SK-N-SH (cell line): Measurements from ENCODE around the gene NAA20. TPM values are rescaled to one million over a fixed set of nuclear protein-coding genes. Genes with fewer than 3 reads are reported as not detected.

Source experiments
- CTCF ChIA-PET: fragments of 300-600, 350-600 bp; formaldehyde crosslinking; extraction: SDS; loops from one replicate; lab custom pipeline; 2021; lab: Yijun Ruan, JAX
- POLR2A ChIA-PET: fragments of 350-600 bp; sonication (Branson Sonifier 250); formaldehyde crosslinking; extraction: SDS; loops from one replicate; lab custom pipeline; 2020; ENCODE audit warnings: antibody characterized with exemption, inconsistent platforms; lab: Yijun Ruan, JAX
- DNase-seq: peaks from one replicate; pipeline ENCODE4 v3.0.0; 2012
- H2AFZ ChIP-seq: fragments of 200-600 bp; sonication (generic); 2 replicates; pipeline ENCODE4 v1.8.1; 2016; ENCODE audit warnings: antibody characterized with exemption, mild to moderate bottlenecking, low read depth
- H3F3A ChIP-seq: fragments of 200-600 bp; sonication (generic); replicated peaks from 2 replicates; pipeline ENCODE3; 2016; ENCODE audit warnings: antibody characterized with exemption, mild to moderate bottlenecking; ENCODE audit not compliant: insufficient read depth
- H3K27ac ChIP-seq, 2 experiments: fragments of 200-500 bp in 1 of 2; fragments of 200-600 bp in 1 of 2; sonication (Bioruptor generic) in 1 of 2; sonication (generic), shearing (Covaris generic) in 1 of 2; 2 replicates each; pipeline versions ENCODE4 v1.5.1 to v1.6.1; 2014 to 2016; ENCODE audit warnings: low read depth in 2 of 2, inconsistent platforms in 1 of 2, low read length in 1 of 2, mild to moderate bottlenecking in 1 of 2, mixed read lengths in 1 of 2
- H3K27me3 ChIP-seq: fragments of 200-600 bp; sonication (generic), shearing (Covaris generic); 2 replicates; pipeline ENCODE4 v1.6.1; 2016; ENCODE audit warnings: mixed run types; ENCODE audit not compliant: insufficient read depth
- H3K36me3 ChIP-seq, 2 experiments: fragments of 200-500 bp in 1 of 2; fragments of 200-600 bp in 1 of 2; sonication (Bioruptor generic) in 1 of 2; sonication (generic) in 1 of 2; replicated peaks in 1 of 2; 2 replicates each; pipeline versions ENCODE3 to v1.5.1; 2014 to 2016; ENCODE audit warnings: low read length in 1 of 2, mild to moderate bottlenecking in 1 of 2; ENCODE audit not compliant: insufficient read depth in 2 of 2, control insufficient read depth in 1 of 2
- H3K4me1 ChIP-seq, 2 experiments: fragments of 200-500 bp in 1 of 2; fragments of 200-600 bp in 1 of 2; sonication (Bioruptor generic) in 1 of 2; sonication (generic), shearing (Covaris generic) in 1 of 2; 2 replicates each; pipeline versions ENCODE4 v1.5.1 to v1.6.1; 2014 to 2016; ENCODE audit warnings: low read depth in 1 of 2, low read length in 1 of 2, mixed run types in 1 of 2; ENCODE audit not compliant: insufficient read depth in 2 of 2, control insufficient read depth in 1 of 2
- H3K4me2 ChIP-seq: fragments of 200-600 bp; sonication (generic), shearing (Covaris generic); 2 replicates; pipeline ENCODE4 v1.6.1; 2017; ENCODE audit warnings: mixed run types
- H3K4me3 ChIP-seq, 2 experiments: fragments of 200-500 bp in 1 of 2; fragments of 200-600 bp in 1 of 2; sonication (Bioruptor generic) in 1 of 2; sonication (generic), shearing (Covaris generic) in 1 of 2; 2 replicates each; pipeline versions ENCODE4 v1.5.1 to v1.8.1; 2014 to 2016; ENCODE audit warnings: low read depth in 2 of 2, inconsistent platforms in 1 of 2, low read length in 1 of 2, mild to moderate bottlenecking in 1 of 2, mixed read lengths in 1 of 2, moderate library complexity in 1 of 2
- H3K79me2 ChIP-seq: fragments of 200-600 bp; sonication (generic); 2 replicates; pipeline ENCODE4 v1.8.1; 2017; ENCODE audit warnings: mild to moderate bottlenecking; ENCODE audit not compliant: insufficient read depth
- H3K9ac ChIP-seq: fragments of 200-600 bp; sonication (generic); 2 replicates; pipeline ENCODE4 v1.6.1; 2017; ENCODE audit warnings: mixed run types
- H3K9me2 ChIP-seq: fragments of 200-600 bp; sonication (generic); 2 replicates; pipeline ENCODE4 v1.6.1; 2017; ENCODE audit warnings: mixed run types
- H3K9me3 ChIP-seq: fragments of 200-600 bp; sonication (generic); 2 replicates; pipeline ENCODE4 v1.6.1; 2017; ENCODE audit warnings: mixed run types, mild to moderate bottlenecking, moderate library complexity
- H4K20me1 ChIP-seq: fragments of 200-600 bp; sonication (generic); 2 replicates; pipeline ENCODE4 v1.6.1; 2017; ENCODE audit warnings: mild to moderate bottlenecking, mixed run types; ENCODE audit not compliant: insufficient read depth
- CHD2 ChIP-seq: fragments of 150-350 bp; IDR thresholded peaks from 2 replicates; pipeline ENCODE4 v1.6.1; 2018; ENCODE audit warnings: low read length; ENCODE audit not compliant: partially characterized antibody
- FOSL2 ChIP-seq: IDR thresholded peaks from 2 replicates; pipeline ENCODE4 v1.4.0; 2012; ENCODE audit warnings: low read depth, mild to moderate bottlenecking, moderate library complexity, borderline replicate concordance
- FOXJ3 ChIP-seq: sonication (generic); formaldehyde crosslinking; IDR thresholded peaks from 2 replicates; pipeline ENCODE4 v1.5.1; 2020; ENCODE audit warnings: mild to moderate bottlenecking, missing genetic modification reagents
- GABPA ChIP-seq: IDR thresholded peaks from 2 replicates; pipeline ENCODE4 v1.4.0; 2012; ENCODE audit warnings: low read depth, mild to moderate bottlenecking
- GATA2 ChIP-seq: sonication (generic); formaldehyde crosslinking; IDR thresholded peaks from 2 replicates; pipeline ENCODE4 v1.5.0; 2020; ENCODE audit warnings: mild to moderate bottlenecking, missing genetic modification reagents
- MEF2A ChIP-seq: IDR thresholded peaks from 2 replicates; pipeline ENCODE4 v1.4.0; 2012; ENCODE audit warnings: low read depth, borderline replicate concordance
- POLR2AphosphoS5 ChIP-seq: IDR thresholded peaks from 2 replicates; pipeline ENCODE4 v1.6.1; 2012; ENCODE audit warnings: low read depth, low read length
- RFX5 ChIP-seq: IDR thresholded peaks from 2 replicates; pipeline ENCODE4 v1.6.1; 2012; ENCODE audit warnings: mild to moderate bottlenecking, improper control_type of control experiment, low read length
- RXRA ChIP-seq: IDR thresholded peaks from 2 replicates; pipeline ENCODE4 v1.4.0; 2012; ENCODE audit warnings: low read depth, mild to moderate bottlenecking, borderline replicate concordance
- SIN3A ChIP-seq: IDR thresholded peaks from 2 replicates; pipeline ENCODE4 v1.6.1; 2012; ENCODE audit warnings: low read depth, mild to moderate bottlenecking, low read length, moderate library complexity, borderline replicate concordance
- TAF1 ChIP-seq: IDR thresholded peaks from 2 replicates; pipeline ENCODE4 v1.6.1; 2012; ENCODE audit warnings: low read depth, mild to moderate bottlenecking, low read length, moderate library complexity, borderline replicate concordance
- TEAD4 ChIP-seq: IDR thresholded peaks from 2 replicates; pipeline ENCODE4 v1.4.0; 2012; ENCODE audit warnings: mild to moderate bottlenecking, borderline replicate concordance; ENCODE audit not compliant: insufficient read depth
- YY1 ChIP-seq: IDR thresholded peaks from 2 replicates; pipeline ENCODE4 v1.4.0; 2012; ENCODE audit warnings: low read depth, mild to moderate bottlenecking
- WGBS: methylation state at CpG from one replicate; pipeline ENCODE4 v1.1.6; 2017; ENCODE audit warnings: low lambda C conversion rate; 5-methylcytosine and 5-hydroxymethylcytosine counted together
- polyA plus RNA-seq, 3 experiments: library from polyadenylated mRNA; depleted of rRNA; stranded (reverse); fragments of >200 nt; gene quantifications; 2 replicates each; pipeline ENCODE4 v1.2.3, GENCODE V29; 2012
- TF ChIP-seq, protein P1 (sequence below): fragments of 200-600 bp; sonication (generic); IDR thresholded peaks from 2 replicates; pipeline ENCODE4 v1.6.1; 2017; ENCODE audit warnings: antibody characterized with exemption, mild to moderate bottlenecking, moderate library complexity
- TF ChIP-seq, protein P2 (sequence below): IDR thresholded peaks from 2 replicates; pipeline ENCODE4 v1.4.0; 2012; ENCODE audit warnings: low read depth
- TF ChIP-seq, protein P3 (sequence below): fragments of 150-350 bp; IDR thresholded peaks from 2 replicates; pipeline ENCODE4 v1.6.1; 2017; ENCODE audit warnings: antibody characterized with exemption, low read length, low read depth, borderline replicate concordance

The NAA20 gene
- polyA plus RNA-seq, 1 of the 3 experiments (the other 2 are of a cell fraction): 85.0 TPM

DNA sequence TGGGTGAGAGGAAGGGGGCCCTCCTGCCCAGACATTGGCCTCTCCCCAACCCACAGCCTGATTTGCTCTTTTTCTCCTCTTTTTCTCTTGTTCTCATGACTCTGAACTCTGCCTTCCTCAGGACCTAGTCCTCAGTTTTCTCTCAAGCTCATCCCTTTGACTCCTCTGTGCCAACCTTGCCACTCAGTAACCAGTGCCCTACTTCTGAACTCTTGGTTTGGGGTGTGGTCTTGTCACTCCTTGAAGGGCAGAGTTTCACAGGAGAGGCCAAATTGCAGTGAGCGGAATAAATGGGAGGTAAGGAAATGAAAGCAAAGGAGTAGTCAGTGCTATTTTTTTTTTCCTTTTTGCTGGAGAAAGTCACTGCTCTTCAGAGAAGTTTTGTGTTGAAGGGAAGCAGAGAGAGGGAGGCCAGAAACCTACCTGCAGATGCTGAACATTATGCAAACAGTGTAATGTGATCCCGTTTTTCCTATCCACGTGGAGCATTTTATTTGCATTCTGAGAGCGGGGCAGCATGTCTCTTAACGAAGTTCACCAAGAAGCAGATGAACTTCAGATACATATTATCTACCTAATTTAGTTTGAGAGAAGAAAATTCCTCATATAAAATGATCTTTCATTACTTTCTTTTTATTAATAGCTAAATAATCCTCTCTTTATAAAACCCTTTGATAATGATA lies 62.1 kb downstream of the NAA20 start:
- Histone ChIP-seq H3K36me3 (no peaks in the 10 kb centered on the region), H3K4me2 (no peak overlapping the region), H3F3A (no peaks in the 10 kb centered on the region), H4K20me1 (no peaks in the 10 kb centered on the region), H3K4me3 (no peak overlapping the region), H3K79me2 (no peaks in the 10 kb centered on the region), H3K9me3 (no peaks in the 10 kb centered on the region), H3K27me3 (peaks cover 4% of the 10 kb centered on the region; the same call in 1 of the 2 replicates), H2AFZ (no peak overlapping the region), H3K27ac (no peak overlapping the region), H3K9me2 (no peaks in the 10 kb centered on the region), H3K4me1 (no peaks in the 10 kb centered on the region; a peak in 2 of 4 replicates), H3K9ac (no peak overlapping the region)
- no peak for DNase-seq
- 52% methylated on average over 5 of the region's 5 CpGs for WGBS
- ChIA-PET POLR2A (no interaction called here), CTCF (interaction anchor here (2.9 kb wide), 1 partner anchor 158 kb away, joined by 11 read pairs; no protein-coding TSS in a partner anchor)
- TF ChIP-seq SIN3A: no peak
- TF ChIP-seq YY1: no peak
- no peak for TF ChIP-seq RXRA
- no peak for TF ChIP-seq TEAD4
- no peak for TF ChIP-seq FOSL2
- no peak for TF ChIP-seq POLR2AphosphoS5
- TF ChIP-seq, protein P1, sequence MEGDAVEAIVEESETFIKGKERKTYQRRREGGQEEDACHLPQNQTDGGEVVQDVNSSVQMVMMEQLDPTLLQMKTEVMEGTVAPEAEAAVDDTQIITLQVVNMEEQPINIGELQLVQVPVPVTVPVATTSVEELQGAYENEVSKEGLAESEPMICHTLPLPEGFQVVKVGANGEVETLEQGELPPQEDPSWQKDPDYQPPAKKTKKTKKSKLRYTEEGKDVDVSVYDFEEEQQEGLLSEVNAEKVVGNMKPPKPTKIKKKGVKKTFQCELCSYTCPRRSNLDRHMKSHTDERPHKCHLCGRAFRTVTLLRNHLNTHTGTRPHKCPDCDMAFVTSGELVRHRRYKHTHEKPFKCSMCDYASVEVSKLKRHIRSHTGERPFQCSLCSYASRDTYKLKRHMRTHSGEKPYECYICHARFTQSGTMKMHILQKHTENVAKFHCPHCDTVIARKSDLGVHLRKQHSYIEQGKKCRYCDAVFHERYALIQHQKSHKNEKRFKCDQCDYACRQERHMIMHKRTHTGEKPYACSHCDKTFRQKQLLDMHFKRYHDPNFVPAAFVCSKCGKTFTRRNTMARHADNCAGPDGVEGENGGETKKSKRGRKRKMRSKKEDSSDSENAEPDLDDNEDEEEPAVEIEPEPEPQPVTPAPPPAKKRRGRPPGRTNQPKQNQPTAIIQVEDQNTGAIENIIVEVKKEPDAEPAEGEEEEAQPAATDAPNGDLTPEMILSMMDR: no peak
- TF ChIP-seq MEF2A: no peak
- TF ChIP-seq, protein P2, sequence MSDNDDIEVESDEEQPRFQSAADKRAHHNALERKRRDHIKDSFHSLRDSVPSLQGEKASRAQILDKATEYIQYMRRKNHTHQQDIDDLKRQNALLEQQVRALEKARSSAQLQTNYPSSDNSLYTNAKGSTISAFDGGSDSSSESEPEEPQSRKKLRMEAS: no peak
- no peak for TF ChIP-seq GABPA
- no peak for TF ChIP-seq FOXJ3 (CRISPR knock-in tag)
- no peak for TF ChIP-seq RFX5
- TF ChIP-seq TAF1: no peak
- no peak for TF ChIP-seq GATA2 (CRISPR knock-in tag)
- no peak for TF ChIP-seq CHD2
- TF ChIP-seq, protein P3, sequence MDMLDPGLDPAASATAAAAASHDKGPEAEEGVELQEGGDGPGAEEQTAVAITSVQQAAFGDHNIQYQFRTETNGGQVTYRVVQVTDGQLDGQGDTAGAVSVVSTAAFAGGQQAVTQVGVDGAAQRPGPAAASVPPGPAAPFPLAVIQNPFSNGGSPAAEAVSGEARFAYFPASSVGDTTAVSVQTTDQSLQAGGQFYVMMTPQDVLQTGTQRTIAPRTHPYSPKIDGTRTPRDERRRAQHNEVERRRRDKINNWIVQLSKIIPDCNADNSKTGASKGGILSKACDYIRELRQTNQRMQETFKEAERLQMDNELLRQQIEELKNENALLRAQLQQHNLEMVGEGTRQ: no peak

Other genes starting within 250 kb of the NAA20 start
- gene CRNKL1, start 35.1 kb downstream of the NAA20 start, polyA plus RNA-seq (2012; rRNA removed): 7.6 and 8.9 TPM in 2 replicates
- 0.26 and 0.62 TPM in 2 replicates for gene CFAP61, start 35.2 kb downstream of the NAA20 start, polyA plus RNA-seq (2012; rRNA removed)